Stimulated activated memory B cell treated with anti-CD40 and anti-IgM and Interleukin-4, amounts not matched to agents 10 μg/mL and 1 μg/mL and 100 μg/mL, for 72 hours (primary cell): ENCODE results near the gene RAI14.

Experiments used
- ATAC-seq: fragments of 150-1000 bp; cut with Tn5 transposase; 2 replicates; pipeline ENCODE4 v1.10.0; 2021
- H3K27ac Mint-ChIP-seq: one replicate; pipeline ENCODE4 v1.8.0; 2022; ENCODE audit warnings: mild to moderate bottlenecking, mixed read lengths
- H3K27me3 Mint-ChIP-seq: one replicate; pipeline ENCODE4 v1.8.0; 2022; ENCODE audit warnings: mixed read lengths
- H3K36me3 Mint-ChIP-seq: one replicate; pipeline ENCODE4 v1.8.0; 2022; ENCODE audit warnings: mixed read lengths
- H3K4me1 Mint-ChIP-seq: one replicate; pipeline ENCODE4 v1.8.0; 2022; ENCODE audit warnings: mixed read lengths
- H3K4me3 Mint-ChIP-seq: one replicate; pipeline ENCODE4 v1.8.0; 2022; ENCODE audit warnings: mild to moderate bottlenecking, moderate library complexity, mixed read lengths
- H3K9me3 Mint-ChIP-seq: one replicate; pipeline ENCODE4 v1.8.0; 2022; ENCODE audit warnings: mixed read lengths

RAI14 gene

GRCh38 chr5:34684281-34684979, 28.3 kb downstream of the RAI14 start:
- Mint-ChIP-seq H3K27me3 (no peaks in the 10 kb centered on the region), H3K9me3 (no peaks in the 10 kb centered on the region), H3K27ac (no peak overlapping the region), H3K36me3 (no peaks in the 10 kb centered on the region), H3K4me3 (no peak overlapping the region), H3K4me1 (no peaks in the 10 kb centered on the region)
- ATAC-seq, result no peak

GRCh38 chr5:34684980-34685352, 28.8 kb downstream of the RAI14 start:
- no peak for ATAC-seq
- Mint-ChIP-seq H3K4me1 (no peaks in the 10 kb centered on the region), H3K36me3 (no peaks in the 10 kb centered on the region), H3K9me3 (no peaks in the 10 kb centered on the region), H3K27ac (no peak overlapping the region), H3K27me3 (no peaks in the 10 kb centered on the region), H3K4me3 (no peak overlapping the region)

- no peak overlapping the region for H3K4me3 Mint-ChIP-seq
- H3K36me3 Mint-ChIP-seq, result no peaks in the 10 kb centered on the region
- no peak overlapping the region for H3K27ac Mint-ChIP-seq
- no peaks in the 10 kb centered on the region for H3K4me1 Mint-ChIP-seq
- ATAC-seq, result no peak
- no peaks in the 10 kb centered on the region for H3K9me3 Mint-ChIP-seq
- H3K27me3 Mint-ChIP-seq, result no peaks in the 10 kb centered on the region
Measured at GRCh38 chr5:34685485-34686165, 29.5 kb downstream of the RAI14 start.

- Mint-ChIP-seq H3K4me1 (no peaks in the 10 kb centered on the region), H3K27ac (no peak overlapping the region), H3K9me3 (no peaks in the 10 kb centered on the region), H3K36me3 (no peaks in the 10 kb centered on the region), H3K27me3 (no peaks in the 10 kb centered on the region), H3K4me3 (no peak overlapping the region)
- no peak for ATAC-seq
Measured at GRCh38 chr5:34686762-34687268, 30.7 kb downstream of the RAI14 start.

- no peak for ATAC-seq
- Mint-ChIP-seq H3K4me3 (no peak overlapping the region), H3K27ac (no peak overlapping the region), H3K36me3 (no peaks in the 10 kb centered on the region), H3K27me3 (no peaks in the 10 kb centered on the region), H3K4me1 (no peaks in the 10 kb centered on the region), H3K9me3 (no peaks in the 10 kb centered on the region)
Measured at GRCh38 chr5:34687269-34688011, 31.3 kb downstream of the RAI14 start.

- no peaks in the 10 kb centered on the region for H3K27me3 Mint-ChIP-seq
- H3K4me1 Mint-ChIP-seq, result no peaks in the 10 kb centered on the region
- H3K27ac Mint-ChIP-seq, result no peak overlapping the region
- no peaks in the 10 kb centered on the region for H3K9me3 Mint-ChIP-seq
- H3K4me3 Mint-ChIP-seq, result no peak overlapping the region
- no peaks in the 10 kb centered on the region for H3K36me3 Mint-ChIP-seq
- no peak for ATAC-seq
Measured at GRCh38 chr5:34688015-34688810, 32.1 kb downstream of the RAI14 start.

- H3K9me3 Mint-ChIP-seq, result no peaks in the 10 kb centered on the region
- no peak overlapping the region for H3K27ac Mint-ChIP-seq
- ATAC-seq, result no peak
- H3K4me1 Mint-ChIP-seq, result peaks cover 11% of the 10 kb centered on the region
- H3K27me3 Mint-ChIP-seq, result no peaks in the 10 kb centered on the region
- no peaks in the 10 kb centered on the region for H3K36me3 Mint-ChIP-seq
- H3K4me3 Mint-ChIP-seq, result no peak overlapping the region
Measured at GRCh38 chr5:34690301-34690700, 34.2 kb downstream of the RAI14 start.

- Mint-ChIP-seq H3K36me3 (no peaks in the 10 kb centered on the region), H3K4me3 (no peak overlapping the region), H3K27me3 (no peaks in the 10 kb centered on the region), H3K27ac (no peak overlapping the region), H3K4me1 (peaks cover 11% of the 10 kb centered on the region), H3K9me3 (no peaks in the 10 kb centered on the region)
- ATAC-seq, result no peak
Measured at GRCh38 chr5:34690898-34691297, 34.8 kb downstream of the RAI14 start.

- Mint-ChIP-seq H3K9me3 (no peaks in the 10 kb centered on the region), H3K27me3 (no peaks in the 10 kb centered on the region), H3K4me3 (no peak overlapping the region), H3K4me1 (peaks cover 11% of the 10 kb centered on the region), H3K27ac (no peak overlapping the region), H3K36me3 (no peaks in the 10 kb centered on the region)
- ATAC-seq, result no peak
Measured at GRCh38 chr5:34691326-34691725, 35.2 kb downstream of the RAI14 start.

- H3K9me3 Mint-ChIP-seq, result no peaks in the 10 kb centered on the region
- no peak for ATAC-seq
Measured at GRCh38 chr5:34692786-34693185, 36.7 kb downstream of the RAI14 start.

GRCh38 chr5:34694012-34694411, 37.9 kb downstream of the RAI14 start:
- ATAC-seq, result no peak
- Mint-ChIP-seq H3K27me3 (no peaks in the 10 kb centered on the region), H3K4me3 (no peak overlapping the region), H3K27ac (peak overlapping the region; percentile 1), H3K9me3 (no peaks in the 10 kb centered on the region), H3K36me3 (no peaks in the 10 kb centered on the region), H3K4me1 (peaks cover 11% of the 10 kb centered on the region)

More at GRCh38 chr5:34692786-34693185, 36.7 kb downstream of the RAI14 start:
- no peak overlapping the region for H3K27ac Mint-ChIP-seq
- H3K4me3 Mint-ChIP-seq, result no peak overlapping the region
- peaks cover 11% of the 10 kb centered on the region for H3K4me1 Mint-ChIP-seq
- no peaks in the 10 kb centered on the region for H3K27me3 Mint-ChIP-seq
- no peaks in the 10 kb centered on the region for H3K36me3 Mint-ChIP-seq

GRCh38 chr5:34694685-34695084, 38.6 kb downstream of the RAI14 start:
- peak overlapping the region; percentile 1 for H3K27ac Mint-ChIP-seq
- H3K4me3 Mint-ChIP-seq, result no peak overlapping the region
- H3K36me3 Mint-ChIP-seq, result no peaks in the 10 kb centered on the region
- H3K4me1 Mint-ChIP-seq, result peaks cover 11% of the 10 kb centered on the region
- ATAC-seq, result no peak
- H3K27me3 Mint-ChIP-seq, result no peaks in the 10 kb centered on the region
- no peaks in the 10 kb centered on the region for H3K9me3 Mint-ChIP-seq

GRCh38 chr5:34695275-34696027, 39.3 kb downstream of the RAI14 start:
- no peak overlapping the region for H3K27ac Mint-ChIP-seq
- H3K4me1 Mint-ChIP-seq, result peaks cover 11% of the 10 kb centered on the region
- H3K27me3 Mint-ChIP-seq, result no peaks in the 10 kb centered on the region
- H3K9me3 Mint-ChIP-seq, result no peaks in the 10 kb centered on the region
- ATAC-seq, result no peak
- H3K4me3 Mint-ChIP-seq, result no peak overlapping the region
- H3K36me3 Mint-ChIP-seq, result no peaks in the 10 kb centered on the region

- H3K4me1 Mint-ChIP-seq, result peaks cover 11% of the 10 kb centered on the region
- no peak overlapping the region for H3K4me3 Mint-ChIP-seq
- H3K9me3 Mint-ChIP-seq, result no peaks in the 10 kb centered on the region
- no peaks in the 10 kb centered on the region for H3K27me3 Mint-ChIP-seq
- H3K27ac Mint-ChIP-seq, result no peak overlapping the region
- ATAC-seq, result no peak
- no peaks in the 10 kb centered on the region for H3K36me3 Mint-ChIP-seq
Measured at GRCh38 chr5:34697308-34698108, 41.4 kb downstream of the RAI14 start.
